Gastrocnemius medialis (tissue), 4 donors: Measurements from ENCODE around the gene LRRC26. TPM values are rescaled to one million over a fixed set of nuclear protein-coding genes. Genes with fewer than 3 reads are reported as not detected.

ENCODE experiments used
- ATAC-seq, 2 donors: fragments of 150-250 bp; one replicate each; pipeline ENCODE4 v1.9.1; 2016
- DNase-seq, 2 donors: peaks; one replicate each; pipeline ENCODE4 v3.0.0-alpha.2; 2019
- H3K27ac ChIP-seq, 4 donors: fragments of 200-600 bp; sonication (generic); 1 replicate in 1 of 4; 2 replicates in 3 of 4; pipeline ENCODE4 v1.5.1; 2016 to 2018; ENCODE audit warnings: mild to moderate bottlenecking in 2 of 4, moderate library complexity in 1 of 4
- H3K27me3 ChIP-seq, 3 donors: fragments of 200-600 bp; sonication (generic) in 2 of 3; 1 replicate in 1 of 3; 2 replicates in 2 of 3; pipeline versions ENCODE4 v1.5.1 to v1.6.0; 2016 to 2019; ENCODE audit warnings: mild to moderate bottlenecking in 1 of 3, moderate library complexity in 1 of 3
- H3K36me3 ChIP-seq, 2 donors: fragments of 200-600 bp; sonication (generic) in 1 of 2; one replicate each; pipeline ENCODE4 v1.5.1; 2017 to 2018
- H3K4me1 ChIP-seq, 2 donors: fragments of 200-600 bp; sonication (generic) in 1 of 2; one replicate each; pipeline ENCODE4 v1.5.1; 2016 to 2017; ENCODE audit warnings: mild to moderate bottlenecking in 2 of 2
- H3K4me3 ChIP-seq, 4 donors: fragments of 200-600 bp; sonication (generic) in 3 of 4; 1 replicate in 1 of 4; 2 replicates in 3 of 4; pipeline ENCODE4 v1.5.1; 2016 to 2019; ENCODE audit warnings: mild to moderate bottlenecking in 2 of 4
- H3K9me3 ChIP-seq, 3 donors: fragments of 200-600 bp; sonication (generic) in 2 of 3; 1 replicate in 1 of 3; 2 replicates in 2 of 3; pipeline ENCODE4 v1.5.1; 2016 to 2019
- POLR2A ChIP-seq, 2 donors: fragments of 450-650 bp; IDR thresholded peaks; one replicate each; pipeline ENCODE4 v1.6.1; 2017; ENCODE audit warnings: antibody characterized with exemption in 2 of 2, mild to moderate bottlenecking in 2 of 2, moderate library complexity in 2 of 2
- in situ Hi-C, 4 donors: fragments of 200-750 bp; cut with MboI; loops; one replicate each; pipeline versions ENCODE4 v1.15.0 to v1.8.0; 2017; ENCODE audit warnings: low sequenced_read_pairs in 4 of 4
- intact Hi-C: fragments of 100-400 bp; cut with DNase I; formaldehyde crosslinking; loops from one replicate; pipeline ENCODE4 v1.15.1; 2023; ENCODE audit warnings: low total_unique reads
- total RNA-seq, 4 donors: library from RNA; depleted of rRNA; stranded (reverse); fragments of >200 nt; gene quantifications; one replicate each; pipeline versions ENCODE4 v1.1.0 to v1.2.3, GENCODE V29; 2016
- TF ChIP-seq, protein P1 (sequence below), 5 experiments: fragments of 450-650 bp in 3 of 5; fragments of 200-600 bp in 2 of 5; sonication (generic) in 2 of 5; IDR thresholded peaks in 4 of 5; conservative IDR thresholded peaks in 1 of 5; 1 replicate in 4 of 5; 2 replicates in 1 of 5; pipeline ENCODE4 v1.5.1; 2016 to 2019; ENCODE audit warnings: antibody characterized with exemption in 5 of 5, mild to moderate bottlenecking in 3 of 5, moderate library complexity in 3 of 5

The LRRC26 gene
- total RNA-seq, 4 donors from 2014 or later = not detected

DNA sequence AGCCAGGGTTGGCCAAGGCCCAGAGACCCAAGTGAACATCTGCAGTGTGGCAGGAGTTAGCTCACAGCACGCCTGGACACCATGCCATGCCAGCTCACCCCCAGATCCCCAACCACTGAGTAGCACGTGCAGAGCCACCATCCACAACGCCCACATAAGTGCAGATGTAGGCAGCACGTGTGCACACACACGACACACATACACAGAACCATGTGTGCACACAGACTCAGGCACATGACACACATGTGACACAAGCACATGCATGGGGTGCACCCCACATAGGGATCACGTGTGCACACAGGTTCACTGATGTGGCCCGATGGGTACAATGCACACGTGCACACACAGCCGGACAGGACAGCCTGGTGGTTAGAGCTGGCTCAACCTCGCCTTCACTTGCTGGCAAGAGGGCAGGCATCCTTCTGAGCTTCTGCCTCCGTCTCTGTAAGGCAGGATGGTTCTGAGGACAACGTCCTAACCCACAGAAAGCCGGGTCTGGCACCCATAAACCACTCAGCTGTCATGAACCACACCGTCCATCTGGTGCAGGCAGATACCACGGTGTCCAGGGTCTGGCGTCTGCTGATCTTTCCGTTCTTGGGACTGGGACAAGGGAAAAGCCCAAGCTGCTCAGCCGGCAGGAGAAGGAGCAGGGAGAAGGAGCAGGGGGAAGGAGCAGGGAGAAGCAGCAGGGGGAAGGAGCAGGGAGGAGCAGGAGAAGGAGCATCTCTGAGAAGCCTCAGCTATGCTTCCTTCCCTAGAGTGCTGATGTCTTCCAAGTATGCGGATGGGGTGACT is 12.0 kb downstream of the LRRC26 start:
- intact Hi-C loops = no loop called here
- Histone ChIP-seq H3K4me1 (peaks cover 0 to 5% of the 10 kb centered on the region in 2 donors), H3K36me3 (no peaks in the 10 kb centered on the region), H3K9me3 (no peaks in the 10 kb centered on the region), H3K4me3 (no peak overlapping the region), H3K27me3 (peaks cover 65 to 73% (median 72%) of the 10 kb centered on the region in 3 donors), H3K27ac (no peak overlapping the region)
- DNase-seq (no peak), ATAC-seq (no peak)
- in situ Hi-C loops = no loop called here
- TF ChIP-seq, protein P1, sequence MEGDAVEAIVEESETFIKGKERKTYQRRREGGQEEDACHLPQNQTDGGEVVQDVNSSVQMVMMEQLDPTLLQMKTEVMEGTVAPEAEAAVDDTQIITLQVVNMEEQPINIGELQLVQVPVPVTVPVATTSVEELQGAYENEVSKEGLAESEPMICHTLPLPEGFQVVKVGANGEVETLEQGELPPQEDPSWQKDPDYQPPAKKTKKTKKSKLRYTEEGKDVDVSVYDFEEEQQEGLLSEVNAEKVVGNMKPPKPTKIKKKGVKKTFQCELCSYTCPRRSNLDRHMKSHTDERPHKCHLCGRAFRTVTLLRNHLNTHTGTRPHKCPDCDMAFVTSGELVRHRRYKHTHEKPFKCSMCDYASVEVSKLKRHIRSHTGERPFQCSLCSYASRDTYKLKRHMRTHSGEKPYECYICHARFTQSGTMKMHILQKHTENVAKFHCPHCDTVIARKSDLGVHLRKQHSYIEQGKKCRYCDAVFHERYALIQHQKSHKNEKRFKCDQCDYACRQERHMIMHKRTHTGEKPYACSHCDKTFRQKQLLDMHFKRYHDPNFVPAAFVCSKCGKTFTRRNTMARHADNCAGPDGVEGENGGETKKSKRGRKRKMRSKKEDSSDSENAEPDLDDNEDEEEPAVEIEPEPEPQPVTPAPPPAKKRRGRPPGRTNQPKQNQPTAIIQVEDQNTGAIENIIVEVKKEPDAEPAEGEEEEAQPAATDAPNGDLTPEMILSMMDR (IDR thresholded peaks at IDR 0.05 in 4 of 5, conservative IDR thresholded peaks at IDR 0.05 in 1 of 5) = no peak
- TF ChIP-seq POLR2A (IDR thresholded peaks at IDR 0.05) = no peak

DNA sequence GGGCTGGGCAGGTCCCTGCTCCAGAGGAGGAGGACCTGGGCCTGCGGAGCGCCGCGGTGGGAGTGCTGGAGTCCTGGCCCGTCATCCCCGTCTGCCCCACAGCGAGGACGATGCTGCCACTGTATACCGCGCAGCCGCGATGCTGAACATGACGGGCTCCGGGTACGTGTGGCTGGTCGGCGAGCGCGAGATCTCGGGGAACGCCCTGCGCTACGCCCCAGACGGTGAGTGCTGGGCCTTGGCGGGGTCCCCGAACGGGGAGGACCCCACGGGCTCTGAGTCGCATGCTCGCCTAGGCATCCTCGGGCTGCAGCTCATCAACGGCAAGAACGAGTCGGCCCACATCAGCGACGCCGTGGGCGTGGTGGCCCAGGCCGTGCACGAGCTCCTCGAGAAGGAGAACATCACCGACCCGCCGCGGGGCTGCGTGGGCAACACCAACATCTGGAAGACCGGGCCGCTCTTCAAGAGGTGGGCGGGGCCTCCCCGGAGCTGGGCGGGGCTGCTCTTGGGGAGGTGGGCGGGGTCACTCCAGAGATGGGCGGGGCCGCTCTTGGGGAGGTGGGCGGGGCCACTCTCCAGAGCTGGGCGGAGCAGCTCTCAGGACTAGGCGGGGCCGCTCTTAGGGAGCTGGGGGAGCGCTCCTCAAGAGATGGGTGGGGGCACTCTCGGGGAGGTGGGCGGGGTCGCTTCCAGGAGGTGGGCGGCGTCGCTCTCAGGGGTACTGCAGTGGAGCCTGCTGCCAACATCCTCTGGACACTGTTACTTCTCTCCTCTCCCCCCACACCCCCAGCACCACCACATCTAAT is 13.1 kb downstream of the LRRC26 start:
- Histone ChIP-seq H3K27me3 (peaks cover 56 to 62% (median 62%) of the 10 kb centered on the region in 3 donors), H3K4me3 (no peak overlapping the region), H3K4me1 (no peaks in the 10 kb centered on the region), H3K36me3 (no peaks in the 10 kb centered on the region), H3K27ac (no peak overlapping the region), H3K9me3 (no peaks in the 10 kb centered on the region)
- ATAC-seq (peak in 1 of 2 donors; percentile 61), DNase-seq (no peak)
- intact Hi-C loops = no loop called here
- TF ChIP-seq, protein P1 (IDR thresholded peaks at IDR 0.05 in 4 of 5, conservative IDR thresholded peaks at IDR 0.05 in 1 of 5) = no peak
- TF ChIP-seq POLR2A (IDR thresholded peaks at IDR 0.05) = no peak
- in situ Hi-C loops = no loop called here

DNA sequence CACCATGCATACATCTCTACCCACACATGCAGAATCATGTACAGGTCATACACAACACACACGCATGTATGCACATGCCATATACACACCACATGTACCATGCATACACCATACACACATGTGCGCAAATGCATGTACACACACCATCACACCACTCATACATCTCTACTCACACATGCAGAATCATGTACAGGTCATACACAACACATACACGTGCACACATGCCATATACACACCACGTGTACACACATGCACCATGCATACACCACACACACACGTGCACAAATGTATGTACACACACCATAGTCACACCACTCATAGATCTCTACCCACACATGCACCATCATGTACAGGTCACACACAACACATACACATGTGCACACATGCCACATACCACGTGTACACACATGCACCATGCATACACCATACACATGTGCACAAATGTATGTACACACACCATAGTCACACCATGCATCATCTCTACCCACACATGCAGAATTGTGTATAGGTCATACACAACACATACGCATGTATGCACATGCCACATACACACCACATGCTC is 16.9 kb downstream of the LRRC26 start:
- Histone ChIP-seq H3K27ac (no peak overlapping the region), H3K4me1 (no peaks in the 10 kb centered on the region), H3K4me3 (no peak overlapping the region), H3K9me3 (no peaks in the 10 kb centered on the region), H3K27me3 (peaks cover 30 to 44% (median 34%) of the 10 kb centered on the region in 3 donors), H3K36me3 (no peaks in the 10 kb centered on the region)
- intact Hi-C loops = no loop called here
- DNase-seq (no peak), ATAC-seq (no peak)
- TF ChIP-seq POLR2A (IDR thresholded peaks at IDR 0.05) = no peak
- in situ Hi-C loops = no loop called here

DNA sequence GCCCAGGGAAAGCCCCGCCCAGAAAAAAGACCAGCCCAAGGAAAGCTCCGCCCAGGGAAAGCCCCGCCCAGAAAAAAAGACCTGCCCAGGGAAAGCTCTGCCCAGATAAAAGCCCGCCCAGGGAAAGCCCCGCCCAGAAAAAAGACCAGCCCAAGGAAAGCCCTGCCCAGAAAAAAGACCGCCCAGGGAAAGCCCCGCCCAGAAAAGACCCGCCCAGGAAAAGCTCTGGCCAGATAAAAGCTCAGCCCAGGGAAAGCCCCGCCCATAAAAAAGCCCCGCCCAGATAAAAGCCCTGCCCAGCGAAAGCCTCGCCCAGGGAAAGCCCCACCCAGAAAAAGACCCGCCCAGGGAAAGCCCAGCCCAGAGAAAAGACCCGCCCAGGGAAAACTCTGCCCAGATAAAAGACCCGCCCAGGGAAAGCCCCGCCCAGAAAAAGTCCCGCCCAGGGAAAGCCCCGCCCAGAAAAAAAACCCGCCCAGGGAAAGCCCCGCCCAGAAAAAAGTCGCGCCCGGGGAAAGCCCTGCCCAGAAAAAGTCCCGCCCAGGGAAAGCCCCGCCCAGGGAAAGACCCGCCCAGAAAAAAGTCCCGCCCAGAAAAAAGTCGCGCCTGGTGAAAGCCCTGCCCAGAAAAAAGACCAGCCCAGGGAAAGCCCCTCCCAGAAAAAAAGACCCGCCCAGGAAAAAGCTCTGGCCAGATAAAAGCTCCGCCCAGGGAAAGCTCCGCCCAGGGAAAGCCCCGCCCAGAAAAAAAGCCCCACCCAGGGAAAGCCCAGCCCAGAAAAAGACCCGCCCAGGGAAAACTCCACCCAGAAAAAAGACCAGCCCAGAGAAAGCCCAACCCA is 19.0 kb downstream of the LRRC26 start:
- Histone ChIP-seq H3K4me3 (no peak overlapping the region), H3K36me3 (no peaks in the 10 kb centered on the region), H3K9me3 (no peaks in the 10 kb centered on the region), H3K27ac (no peak overlapping the region), H3K27me3 (peaks cover 17 to 42% (median 24%) of the 10 kb centered on the region in 3 donors), H3K4me1 (no peaks in the 10 kb centered on the region)
- intact Hi-C loops (no loop called here), in situ Hi-C loops (no loop called here)
- ATAC-seq (no peak), DNase-seq (no peak)
- no peak for TF ChIP-seq POLR2A (IDR thresholded peaks at IDR 0.05)
- TF ChIP-seq, protein P1 (IDR thresholded peaks at IDR 0.05 in 4 of 5, conservative IDR thresholded peaks at IDR 0.05 in 1 of 5) = no peak
